B cell (primary cell): ENCODE results near the gene MRNIP. TPM values are rescaled to one million over a fixed set of nuclear protein-coding genes. Genes with fewer than 3 reads are reported as not detected.

ENCODE experiments used
- ATAC-seq: fragments of 200-7000 bp; cut with Tn5 transposase; one replicate; pipeline ENCODE4 v1.10.0; 2021; ENCODE audit warnings: low read depth, mild to moderate bottlenecking, moderate number of reproducible peaks, moderate library complexity
- CTCF ChIA-PET: fragments of 350-600 bp; sonication (Branson Sonifier 250); formaldehyde crosslinking; loops from one replicate; lab custom pipeline; 2021; ENCODE audit warnings: antibody characterized with exemption, inconsistent platforms; lab: Charles Lee
- POLR2A ChIA-PET: fragments of 350-600 bp; sonication (Branson Sonifier 250); formaldehyde crosslinking; loops from one replicate; lab custom pipeline; 2021; ENCODE audit warnings: antibody characterized with exemption; lab: Charles Lee
- DNase-seq: peaks from one replicate; pipeline ENCODE4 v3.0.0; 2013
- H2AFZ ChIP-seq: 2 replicates; pipeline ENCODE4 v1.6.1; 2012; ENCODE audit warnings: mild to moderate bottlenecking, low read depth, low read length; ENCODE audit not compliant: insufficient read depth, poor library complexity, severe bottlenecking
- H3K27ac ChIP-seq, 2 donors: 1 replicate in 1 of 2; 2 replicates in 1 of 2; pipeline ENCODE4 v1.5.1; 2012 to 2013; ENCODE audit warnings: low read length in 2 of 2, mild to moderate bottlenecking in 2 of 2, moderate library complexity in 1 of 2
- H3K27me3 ChIP-seq, 4 experiments: fragments of 200-600 bp in 1 of 4; sonication (generic) in 1 of 4; replicated peaks in 1 of 4; 1 replicate in 2 of 4; 2 replicates in 2 of 4; pipeline versions ENCODE4 v1.6.1 to v1.7.0; 2013 to 2016; ENCODE audit warnings: low read length in 3 of 4, mild to moderate bottlenecking in 2 of 4, mixed read lengths in 1 of 4, moderate library complexity in 1 of 4; ENCODE audit not compliant: insufficient read depth in 4 of 4, control insufficient read depth in 3 of 4; ENCODE audit errors: control extremely low read depth in 1 of 4
- H3K36me3 ChIP-seq, 2 experiments: replicated peaks in 1 of 2; 1 replicate in 1 of 2; 2 replicates in 1 of 2; pipeline versions ENCODE4 v1.6.1 to v1.7.1; 2013; ENCODE audit warnings: low read length in 1 of 2; ENCODE audit not compliant: insufficient read depth in 2 of 2, control insufficient read depth in 1 of 2; ENCODE audit errors: control extremely low read depth in 1 of 2, extremely low read depth in 1 of 2
- H3K4me1 ChIP-seq, 2 donors: fragments of 200-600 bp in 1 of 2; sonication (generic) in 1 of 2; 1 replicate in 1 of 2; 2 replicates in 1 of 2; pipeline versions ENCODE4 v1.5.1 to v1.6.1; 2013 to 2017; ENCODE audit warnings: low read length in 2 of 2; ENCODE audit not compliant: control insufficient read depth in 2 of 2, insufficient read depth in 2 of 2
- H3K4me2 ChIP-seq: replicated peaks from 2 replicates; pipeline ENCODE3; 2012; ENCODE audit warnings: mild to moderate bottlenecking, low read depth, low read length; ENCODE audit not compliant: poor library complexity, severe bottlenecking
- H3K4me3 ChIP-seq, 5 experiments: fragments of 200-600 bp in 1 of 5; sonication (generic) in 1 of 5; 1 replicate in 3 of 5; 2 replicates in 2 of 5; pipeline versions ENCODE4 v1.5.1 to v1.7.0; 2011 to 2016; ENCODE audit warnings: low read length in 4 of 5, mild to moderate bottlenecking in 4 of 5, low read depth in 2 of 5, control low read depth in 1 of 5, moderate library complexity in 1 of 5; ENCODE audit not compliant: insufficient read depth in 1 of 5; ENCODE audit errors: control extremely low read depth in 1 of 5, extremely low read depth in 1 of 5
- H3K79me2 ChIP-seq: fragments of 200-600 bp; sonication (generic); one replicate; pipeline ENCODE4 v1.6.0; 2016; ENCODE audit warnings: low read length; ENCODE audit not compliant: control insufficient read depth, insufficient read depth
- H3K9ac ChIP-seq: fragments of 200-600 bp; sonication (generic); 2 replicates; pipeline ENCODE4 v1.6.1; 2017; ENCODE audit warnings: mild to moderate bottlenecking, low read length, moderate library complexity
- H3K9me3 ChIP-seq, 3 donors: one replicate each; pipeline versions ENCODE4 v1.6.1 to v1.7.1; 2013; ENCODE audit warnings: low read length in 2 of 3; ENCODE audit not compliant: control insufficient read depth in 2 of 3, insufficient read depth in 1 of 3; ENCODE audit errors: control extremely low read depth in 1 of 3
- H4K20me1 ChIP-seq: 2 replicates; pipeline ENCODE4 v1.6.0; 2012; ENCODE audit warnings: mild to moderate bottlenecking, low read length; ENCODE audit not compliant: insufficient read depth, control insufficient read depth, poor library complexity, severe bottlenecking
- H3K27ac Mint-ChIP-seq: one replicate; pipeline ENCODE4 v1.8.0; 2021; ENCODE audit warnings: mixed read lengths
- H3K27me3 Mint-ChIP-seq: one replicate; pipeline ENCODE4 v1.8.0; 2021; ENCODE audit warnings: mixed read lengths
- H3K4me1 Mint-ChIP-seq: one replicate; pipeline ENCODE4 v1.8.0; 2021; ENCODE audit warnings: mixed read lengths
- H3K4me3 Mint-ChIP-seq: one replicate; pipeline ENCODE4 v1.8.0; 2021; ENCODE audit warnings: mixed read lengths
- H3K9me3 Mint-ChIP-seq: one replicate; pipeline ENCODE4 v1.8.0; 2022; ENCODE audit warnings: mixed read lengths; ENCODE audit not compliant: insufficient read depth
- EZH2 ChIP-seq: IDR thresholded peaks from 2 replicates; pipeline ENCODE4 v1.6.1; 2012; ENCODE audit warnings: borderline replicate concordance, low read depth, mild to moderate bottlenecking, moderate library complexity, low read length; ENCODE audit not compliant: insufficient read depth, poor library complexity, severe bottlenecking
- WGBS: methylation state at CpG from one replicate; pipeline ENCODE4 v1.1.5; 2013; ENCODE audit warnings: missing lambda C conversion rate; ENCODE audit not compliant: insufficient coverage; 5-methylcytosine and 5-hydroxymethylcytosine counted together
- intact Hi-C: fragments of 100-400 bp; cut with micrococcal nuclease; formaldehyde crosslinking; loops from one replicate; pipeline ENCODE4 v1.10.0; 2022
- polyA plus RNA-seq: library from polyadenylated mRNA; depleted of rRNA; stranded (reverse); fragments of >200 nt; gene quantifications from 2 replicates; pipeline ENCODE4 v1.2.3, GENCODE V29; 2012
- total RNA-seq, 2 donors: library from RNA; stranded (reverse); fragments of 120-200 nt in 1 of 2; gene quantifications; 1 replicate in 1 of 2; 2 replicates in 1 of 2; pipeline versions ENCODE4 v1.2.3 to v1.2.4, GENCODE V29; 2013 to 2022
- TF ChIP-seq, protein P1 (sequence below): fragments of 200-600 bp; IDR thresholded peaks from one replicate; pipeline ENCODE4 v1.8.0; 2022; ENCODE audit warnings: antibody characterized with exemption, mild to moderate bottlenecking

The MRNIP gene
- total and polyA plus RNA-seq, 2 donors (not counting 1 experiment from before 2014, with no cell fraction given), result 152 to 178 TPM

DNA sequence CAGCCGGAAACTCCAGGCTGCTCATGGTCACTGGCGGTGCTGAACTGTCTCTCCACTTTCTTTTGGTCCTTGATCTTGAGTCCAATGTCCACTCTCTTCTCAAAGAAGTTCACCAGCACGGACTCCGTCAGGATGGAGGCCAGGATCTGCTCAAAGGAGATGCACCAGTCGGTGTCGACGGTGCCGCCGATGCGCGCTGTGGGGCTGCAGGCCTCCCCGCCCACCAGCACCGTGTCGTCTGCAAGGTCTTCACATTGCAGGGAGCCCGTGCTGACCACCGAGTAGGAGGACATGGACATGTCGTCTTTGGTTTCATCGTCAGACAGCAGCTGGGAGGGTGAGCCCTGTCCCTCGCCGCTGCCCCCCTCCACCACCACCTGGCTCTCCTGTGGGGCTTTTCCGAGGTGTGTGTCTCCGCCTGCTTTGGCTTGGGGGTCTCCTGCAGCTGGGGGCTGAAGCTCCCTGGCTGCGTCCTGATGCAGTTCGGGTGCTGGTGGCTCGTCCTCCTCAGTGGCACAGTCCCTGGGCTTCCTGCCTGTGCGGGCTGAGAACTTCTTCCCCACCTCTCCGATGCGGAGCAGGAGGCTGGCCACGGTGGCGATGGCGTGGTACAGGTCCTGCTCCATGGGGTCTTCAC, 5.0 kb upstream of the MRNIP start:
- over 99% methylated on average over 31 of the region's 31 CpGs for whole genome bisulfite sequencing

DNA sequence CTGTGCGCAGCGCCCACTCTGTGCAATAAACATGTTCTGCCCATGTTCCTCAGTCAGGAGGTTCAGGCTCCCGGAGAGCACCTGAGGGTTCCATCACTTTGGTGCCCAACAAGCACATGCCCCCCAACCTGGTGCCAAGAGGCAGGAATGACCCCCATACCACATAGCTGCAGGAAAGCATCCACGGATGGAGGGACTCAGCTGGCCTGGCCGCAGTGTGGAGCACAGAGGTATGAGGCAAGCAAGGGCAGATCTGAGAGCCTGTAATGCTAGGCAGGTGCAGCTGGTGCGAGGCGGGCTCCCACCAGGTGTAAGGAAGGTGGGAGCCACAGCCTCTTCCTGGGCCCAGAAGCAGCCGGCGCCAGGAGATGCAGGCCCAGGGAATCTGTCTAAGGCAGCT, 4.3 kb upstream of the MRNIP start:
- 96% methylated on average over 7 of the region's 9 CpGs for WGBS
- POLR2A ChIA-PET, result no interaction called here
- no peak overlapping the region for H3K4me2 ChIP-seq
- H4K20me1 ChIP-seq, result no peaks in the 10 kb centered on the region
- CTCF ChIA-PET, result interaction anchor here (0.6 kb wide), 1 partner anchor 96 kb away, joined by 3 read pairs; no protein-coding TSS in a partner anchor
- TF ChIP-seq, protein P1, sequence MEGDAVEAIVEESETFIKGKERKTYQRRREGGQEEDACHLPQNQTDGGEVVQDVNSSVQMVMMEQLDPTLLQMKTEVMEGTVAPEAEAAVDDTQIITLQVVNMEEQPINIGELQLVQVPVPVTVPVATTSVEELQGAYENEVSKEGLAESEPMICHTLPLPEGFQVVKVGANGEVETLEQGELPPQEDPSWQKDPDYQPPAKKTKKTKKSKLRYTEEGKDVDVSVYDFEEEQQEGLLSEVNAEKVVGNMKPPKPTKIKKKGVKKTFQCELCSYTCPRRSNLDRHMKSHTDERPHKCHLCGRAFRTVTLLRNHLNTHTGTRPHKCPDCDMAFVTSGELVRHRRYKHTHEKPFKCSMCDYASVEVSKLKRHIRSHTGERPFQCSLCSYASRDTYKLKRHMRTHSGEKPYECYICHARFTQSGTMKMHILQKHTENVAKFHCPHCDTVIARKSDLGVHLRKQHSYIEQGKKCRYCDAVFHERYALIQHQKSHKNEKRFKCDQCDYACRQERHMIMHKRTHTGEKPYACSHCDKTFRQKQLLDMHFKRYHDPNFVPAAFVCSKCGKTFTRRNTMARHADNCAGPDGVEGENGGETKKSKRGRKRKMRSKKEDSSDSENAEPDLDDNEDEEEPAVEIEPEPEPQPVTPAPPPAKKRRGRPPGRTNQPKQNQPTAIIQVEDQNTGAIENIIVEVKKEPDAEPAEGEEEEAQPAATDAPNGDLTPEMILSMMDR, result no peak
- TF ChIP-seq EZH2, result no peak
- Mint-ChIP-seq H3K27ac (no peak overlapping the region), H3K4me3 (no peak overlapping the region), H3K27me3 (no peaks in the 10 kb centered on the region), H3K4me1 (peaks cover 21% of the 10 kb centered on the region), H3K9me3 (no peaks in the 10 kb centered on the region)
- H3K9ac ChIP-seq, result no peak overlapping the region
- intact Hi-C loops, result no loop called here
- ATAC-seq (no peak), DNase-seq (no peak)
- H3K27me3 ChIP-seq, result no peaks in the 10 kb centered on the region
- H3K4me3 ChIP-seq, result no peak overlapping the region
- peaks cover 0 to 5% (median 0%) of the 10 kb centered on the region in 3 donors for H3K9me3 ChIP-seq
- H3K27ac ChIP-seq, result no peak overlapping the region
- peaks cover 0 to 6% of the 10 kb centered on the region in 2 donors for H3K4me1 ChIP-seq
- H3K36me3 ChIP-seq, result peaks cover 0 to 33% of the 10 kb centered on the region in 2 experiments
- H3K79me2 ChIP-seq, result no peaks in the 10 kb centered on the region
- H2AFZ ChIP-seq, result no peak overlapping the region

More for the DNA sequence above, 5.0 kb upstream of the MRNIP start:
- ATAC-seq (no peak), DNase-seq (no peak)
- Mint-ChIP-seq H3K27ac (no peak overlapping the region), H3K4me1 (peaks cover 16% of the 10 kb centered on the region), H3K9me3 (no peaks in the 10 kb centered on the region), H3K4me3 (no peak overlapping the region), H3K27me3 (no peaks in the 10 kb centered on the region)
- CTCF ChIA-PET, result interaction anchor here (0.6 to 1.6 kb wide), 3 partner anchors 62 to 111 kb away, joined by 3 to 4 read pairs (median 4); no protein-coding TSS in a partner anchor
- no peak for TF ChIP-seq EZH2
- TF ChIP-seq, protein P1, result no peak
- H3K79me2 ChIP-seq, result no peaks in the 10 kb centered on the region
- POLR2A ChIA-PET, result no interaction called here
- H4K20me1 ChIP-seq, result no peaks in the 10 kb centered on the region
- intact Hi-C loops, result no loop called here
- H3K4me3 ChIP-seq, result no peak overlapping the region
- peaks cover 0 to 36% of the 10 kb centered on the region in 2 experiments for H3K36me3 ChIP-seq
- no peak overlapping the region for H3K4me2 ChIP-seq
- H3K9me3 ChIP-seq, result peaks cover 0 to 5% (median 0%) of the 10 kb centered on the region in 3 donors
- peaks cover 0 to 3% of the 10 kb centered on the region in 2 donors for H3K4me1 ChIP-seq
- H3K27ac ChIP-seq, result no peak overlapping the region
- H3K27me3 ChIP-seq, result no peaks in the 10 kb centered on the region
- H2AFZ ChIP-seq, result no peak overlapping the region
- H3K9ac ChIP-seq, result no peak overlapping the region
